Measurements from ENCODE around the gene CELF5. TPM values are rescaled to one million over a fixed set of nuclear protein-coding genes. Genes with fewer than 3 reads are reported as not detected.
"Not testable (repeated sequence)": the region's sequence is repeated elsewhere in the genome, so short reads cannot be mapped to it uniquely, and the experiment has no call there.

Gene CELF5
- total and polyA plus RNA-seq, 10 donors: 0.05 to 0.19 (median 0.10) TPM; not detected in 7

DNA sequence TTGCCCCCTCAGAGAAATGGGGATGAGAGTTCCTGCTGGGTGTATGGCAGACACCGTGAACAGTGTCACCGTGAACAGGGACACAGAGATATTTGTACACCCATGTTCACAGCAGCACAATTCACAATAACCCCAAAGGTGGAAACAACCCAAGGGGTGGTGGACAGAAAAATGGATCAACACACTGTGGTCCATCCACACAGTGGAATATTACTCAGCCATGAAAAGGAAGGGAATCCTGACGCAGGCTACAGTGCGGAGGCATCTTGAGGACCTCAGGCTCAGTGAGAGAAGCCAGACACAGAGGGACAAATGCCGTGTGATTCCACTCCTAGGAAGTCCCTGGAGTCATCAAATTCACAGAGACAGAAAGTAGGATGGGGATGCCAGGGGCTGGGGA, 7.6 kb upstream of the CELF5 start:
- no peaks in the 10 kb centered on the region for H3K36me3 ChIP-seq
- H3K27me3 ChIP-seq (replicated peaks in 1 of 7): peaks cover 0 to 9% (median 1%) of the 10 kb centered on the region in 7 donors
- no peak overlapping the region for H3K27ac ChIP-seq
- H3K4me1 ChIP-seq: no peaks in the 10 kb centered on the region
- DNase-seq: no peak
- no peak for TF ChIP-seq POLR2AphosphoS5 (IDR thresholded peaks at IDR 0.05)
- TF ChIP-seq, protein P1, sequence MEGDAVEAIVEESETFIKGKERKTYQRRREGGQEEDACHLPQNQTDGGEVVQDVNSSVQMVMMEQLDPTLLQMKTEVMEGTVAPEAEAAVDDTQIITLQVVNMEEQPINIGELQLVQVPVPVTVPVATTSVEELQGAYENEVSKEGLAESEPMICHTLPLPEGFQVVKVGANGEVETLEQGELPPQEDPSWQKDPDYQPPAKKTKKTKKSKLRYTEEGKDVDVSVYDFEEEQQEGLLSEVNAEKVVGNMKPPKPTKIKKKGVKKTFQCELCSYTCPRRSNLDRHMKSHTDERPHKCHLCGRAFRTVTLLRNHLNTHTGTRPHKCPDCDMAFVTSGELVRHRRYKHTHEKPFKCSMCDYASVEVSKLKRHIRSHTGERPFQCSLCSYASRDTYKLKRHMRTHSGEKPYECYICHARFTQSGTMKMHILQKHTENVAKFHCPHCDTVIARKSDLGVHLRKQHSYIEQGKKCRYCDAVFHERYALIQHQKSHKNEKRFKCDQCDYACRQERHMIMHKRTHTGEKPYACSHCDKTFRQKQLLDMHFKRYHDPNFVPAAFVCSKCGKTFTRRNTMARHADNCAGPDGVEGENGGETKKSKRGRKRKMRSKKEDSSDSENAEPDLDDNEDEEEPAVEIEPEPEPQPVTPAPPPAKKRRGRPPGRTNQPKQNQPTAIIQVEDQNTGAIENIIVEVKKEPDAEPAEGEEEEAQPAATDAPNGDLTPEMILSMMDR (IDR thresholded peaks at IDR 0.05 in 8 of 11, conservative IDR thresholded peaks at IDR 0.05 in 3 of 11): no peak
- TF ChIP-seq POLR2A (IDR thresholded peaks at IDR 0.05): no peak
- 82 to 99% (median 91%) methylated on average over 5 of the region's 5 CpGs for WGBS, 5 donors
- H3K9me3 ChIP-seq: peaks cover 0 to 3% (median 0%) of the 10 kb centered on the region in 8 donors
- intact Hi-C loops (cut with DNase I; ENCODE audit: low total_unique reads): no loop called here
- H3K4me3 ChIP-seq: no peak overlapping the region

DNA sequence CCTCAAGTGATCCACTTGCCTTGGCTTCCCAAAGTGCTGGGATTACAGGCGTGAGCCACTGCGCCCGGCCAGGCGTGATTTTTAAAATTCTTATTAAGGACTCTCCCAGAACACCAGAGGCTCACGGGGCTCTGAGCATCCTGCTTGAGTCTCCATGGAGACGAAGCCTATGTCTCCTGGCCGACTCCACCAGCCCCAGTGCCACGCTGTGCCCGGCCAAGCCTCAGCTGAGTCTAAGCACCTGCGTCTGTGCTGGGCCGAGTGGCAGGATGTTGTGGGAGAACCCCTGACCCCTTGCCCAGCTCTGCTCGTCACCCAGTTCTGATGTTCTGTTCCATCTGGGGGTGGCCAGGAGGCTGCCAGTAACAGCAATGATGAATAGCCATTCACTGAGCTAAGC, 3.9 kb upstream of the CELF5 start:
- no peak for TF ChIP-seq POLR2A (IDR thresholded peaks at IDR 0.05)
- no peak for TF ChIP-seq POLR2AphosphoS5 (IDR thresholded peaks at IDR 0.05)
- TF ChIP-seq, protein P1 (IDR thresholded peaks at IDR 0.05 in 8 of 11, conservative IDR thresholded peaks at IDR 0.05 in 3 of 11): no peak
- Histone ChIP-seq H3K9me3 (peaks cover 0 to 3% (median 0%) of the 10 kb centered on the region in 8 donors), H3K27me3 (replicated peaks in 1 of 7) (peaks cover 0 to 44% (median 35%) of the 10 kb centered on the region in 7 donors), H3K27ac (no peak overlapping the region), H3K36me3 (no peaks in the 10 kb centered on the region), H3K4me1 (peaks cover 0 to 15% (median 5%) of the 10 kb centered on the region in 6 donors), H3K4me3 (no peak overlapping the region)
- intact Hi-C loops (cut with DNase I; ENCODE audit: low total_unique reads): no loop called here
- DNase-seq: no peak
- WGBS, 5 donors: 72 to 85% (median 80%) methylated on average over 10 to 12 of the region's 12 CpGs

DNA sequence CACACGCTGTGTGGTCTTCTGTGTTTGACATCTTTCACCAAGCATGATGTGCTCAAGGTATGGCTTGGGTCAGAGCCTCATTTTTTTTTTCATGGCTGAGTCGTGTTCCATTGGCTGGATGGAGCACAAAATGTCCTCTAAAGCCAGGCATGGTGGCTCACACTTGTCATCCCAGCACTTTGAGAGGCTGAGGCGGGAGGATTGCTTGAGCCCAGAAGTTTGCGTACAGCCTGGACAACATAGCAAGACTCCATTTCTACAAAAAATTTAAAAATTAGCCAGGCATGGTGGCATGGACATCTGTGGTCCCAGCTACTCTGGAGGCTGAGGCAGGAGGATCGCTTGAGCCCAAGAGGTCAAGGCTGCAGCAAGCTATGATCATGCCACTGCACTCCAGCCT, 2.9 kb upstream of the CELF5 start:
- Histone ChIP-seq H3K4me1 (peaks cover 0 to 16% (median 5%) of the 10 kb centered on the region in 6 donors), H3K27me3 (replicated peaks in 1 of 7) (peaks cover 0 to 54% (median 41%) of the 10 kb centered on the region in 7 donors)
- H3K9me3 ChIP-seq; H3K27ac ChIP-seq; H3K36me3 ChIP-seq; intact Hi-C loops (cut with DNase I; ENCODE audit: low total_unique reads); H3K4me3 ChIP-seq; DNase-seq: not testable (repeated sequence)
- 82 to 93% (median 90%) methylated on average over 4 to 5 of the region's 5 CpGs for WGBS, 5 donors

DNA sequence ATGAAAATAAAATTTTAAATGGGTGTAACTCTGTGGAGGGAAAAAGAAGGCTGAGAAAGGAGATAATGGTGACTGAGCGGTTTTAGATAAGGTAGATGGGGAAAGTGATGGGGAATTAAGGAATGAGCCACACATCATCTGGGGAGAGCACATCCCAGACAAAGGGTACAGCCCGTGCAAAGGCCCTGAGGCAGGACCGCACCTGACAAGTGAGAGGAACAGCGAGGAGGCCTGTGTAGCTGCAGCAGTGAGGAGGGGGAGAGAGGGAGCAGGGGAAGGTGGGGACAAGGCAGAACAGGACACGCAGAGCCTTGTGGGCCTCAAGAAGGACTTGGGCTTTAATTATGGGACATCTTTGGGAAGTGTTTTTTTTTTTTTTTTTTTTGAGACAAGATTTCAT, 1.8 kb upstream of the CELF5 start:
- DNase-seq: no peak
- Histone ChIP-seq H3K9me3 (no peaks in the 10 kb centered on the region), H3K4me1 (peaks cover 0 to 16% (median 5%) of the 10 kb centered on the region in 6 donors), H3K4me3 (no peak overlapping the region), H3K36me3 (no peaks in the 10 kb centered on the region), H3K27me3 (replicated peaks in 1 of 7) (peaks cover 0 to 66% (median 44%) of the 10 kb centered on the region in 7 donors), H3K27ac (no peak overlapping the region)
- 88 to 93% (median 92%) methylated on average over 5 of the region's 5 CpGs for WGBS, 5 donors
- intact Hi-C loops (cut with DNase I; ENCODE audit: low total_unique reads): no loop called here
- TF ChIP-seq, protein P1 (IDR thresholded peaks at IDR 0.05 in 8 of 11, conservative IDR thresholded peaks at IDR 0.05 in 3 of 11): no peak
- TF ChIP-seq POLR2A (IDR thresholded peaks at IDR 0.05) (no peak), POLR2AphosphoS5 (IDR thresholded peaks at IDR 0.05) (no peak)

DNA sequence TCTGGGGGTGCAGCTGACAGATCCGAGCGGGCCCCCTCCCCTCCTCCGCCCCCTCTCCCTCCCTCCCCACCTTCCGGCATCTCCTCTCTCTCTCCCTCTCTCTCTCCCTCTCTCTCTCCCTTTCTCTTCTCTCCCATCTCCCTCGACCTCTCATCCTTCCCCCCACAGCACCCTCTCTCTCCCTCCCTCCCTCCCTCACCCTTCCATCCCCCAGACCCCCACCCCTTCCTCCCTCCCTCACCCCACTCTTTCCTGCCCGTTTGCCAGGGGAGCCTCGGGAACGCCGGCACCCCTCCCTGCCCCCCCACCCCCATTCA, 666 bp downstream of the CELF5 start:
- Histone ChIP-seq H3K9me3 (no peaks in the 10 kb centered on the region), H3K36me3 (no peaks in the 10 kb centered on the region), H3K27me3 (replicated peaks in 1 of 7) (peaks cover 0 to 90% (median 53%) of the 10 kb centered on the region in 7 donors), H3K4me1 (peaks cover 0 to 16% (median 5%) of the 10 kb centered on the region in 6 donors), H3K27ac (no peak overlapping the region), H3K4me3 (peak overlapping the region in 1 of 8 donors; percentile 66)
- DNase-seq: no peak
- intact Hi-C loops (cut with DNase I; ENCODE audit: low total_unique reads): no loop called here
- WGBS, 5 donors: 0 to 5% (median 1%) methylated on average over 9 of the region's 9 CpGs
- TF ChIP-seq POLR2AphosphoS5 (IDR thresholded peaks at IDR 0.05) (no peak), POLR2A (IDR thresholded peaks at IDR 0.05) (no peak)
- TF ChIP-seq, protein P1 (IDR thresholded peaks at IDR 0.05 in 8 of 11, conservative IDR thresholded peaks at IDR 0.05 in 3 of 11): no peak
